GM21786 (cell line): ENCODE measurements around the gene OPN1MW.
"Not testable (repeated sequence)": the region's sequence is repeated elsewhere in the genome, so short reads cannot be mapped to it uniquely, and the experiment has no call there.

ENCODE experiments used
- ATAC-seq: cut with Tn5 transposase; IDR thresholded peaks from one replicate; pipeline ENCODE4 v1.9.1; 2021; ENCODE audit not compliant: unreplicated experiment

Gene OPN1MW

DNA sequence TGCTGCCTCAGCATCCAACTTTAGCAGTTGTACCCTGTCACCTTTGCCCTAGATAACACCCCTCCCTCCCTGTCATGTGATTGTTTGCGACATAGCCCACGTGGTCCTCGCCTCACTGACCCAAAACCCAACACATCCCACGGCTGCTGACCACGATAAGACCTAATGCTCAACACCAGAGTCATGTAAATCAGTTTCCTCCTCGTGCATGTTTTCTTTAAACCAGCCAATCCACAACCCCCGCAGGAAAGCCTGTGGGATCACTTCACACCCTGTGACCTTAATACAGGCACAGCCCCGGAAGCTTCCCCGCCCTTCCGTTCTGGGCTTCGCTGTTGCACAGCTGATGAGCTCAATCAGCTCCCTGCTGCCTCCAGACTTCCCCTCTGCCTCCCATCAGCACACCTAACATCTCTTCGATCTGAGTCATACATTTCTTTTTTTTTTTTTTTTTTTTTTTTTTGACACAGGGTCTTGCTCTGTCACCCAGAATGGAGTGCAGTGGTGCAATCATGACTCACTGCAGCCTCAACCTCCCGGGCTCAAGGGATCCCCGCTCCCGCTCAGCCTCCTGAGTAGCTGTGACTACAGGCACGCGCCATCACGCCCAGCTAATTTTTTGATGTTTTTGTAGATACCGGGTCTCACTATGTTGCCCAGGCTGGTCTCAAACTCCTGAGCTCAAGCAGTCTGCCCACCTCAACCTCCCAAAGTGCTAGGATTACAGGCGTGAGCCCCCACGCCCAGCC lies 27.4 kb downstream of the OPN1MW start:
- not testable (repeated sequence) for ATAC-seq

GRCh38 chrX:154211057-154211456 lies 28.7 kb downstream of the OPN1MW start:
- not testable (repeated sequence) for ATAC-seq

DNA sequence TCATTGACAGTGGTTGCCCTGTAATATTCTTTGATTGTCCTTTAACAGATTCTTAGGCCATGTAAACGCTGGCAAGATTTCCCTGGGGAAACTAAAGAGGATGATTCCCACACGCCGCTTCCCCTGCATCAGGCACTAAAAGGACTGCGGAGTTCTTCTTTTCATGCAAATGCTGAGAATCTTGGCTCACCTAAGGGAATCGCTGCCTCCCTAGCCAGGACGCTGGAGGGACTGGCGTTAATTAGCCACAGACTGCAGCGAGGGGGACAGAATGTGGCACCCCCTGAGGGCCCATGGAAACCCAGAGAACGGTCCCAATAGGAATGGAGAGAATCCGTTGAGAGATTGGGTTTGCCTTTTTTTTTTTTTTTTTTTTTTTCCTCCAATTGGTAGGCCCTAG lies 29.1 kb downstream of the OPN1MW start:
- ATAC-seq, result not testable (repeated sequence)

- not testable (repeated sequence) for ATAC-seq
These were observed 37.1 kb downstream of the OPN1MW start, which contains the start of gene OPN1MW2 for GRCh38 chrX:154219456-154219855. Gene OPN1MW2, plus strand, starts transcription at chrX:154219756. Its CDS starts 60 bp downstream, at chrX:154219816.

- not testable (repeated sequence) for ATAC-seq
These were observed 42.9 kb downstream of the OPN1MW start for GRCh38 chrX:154225292-154225691.

GRCh38 chrX:154226706-154227105 lies 44.3 kb downstream of the OPN1MW start:
- ATAC-seq, result not testable (repeated sequence)

GRCh38 chrX:154231443-154231842 lies 49.0 kb downstream of the OPN1MW start:
- not testable (repeated sequence) for ATAC-seq

DNA sequence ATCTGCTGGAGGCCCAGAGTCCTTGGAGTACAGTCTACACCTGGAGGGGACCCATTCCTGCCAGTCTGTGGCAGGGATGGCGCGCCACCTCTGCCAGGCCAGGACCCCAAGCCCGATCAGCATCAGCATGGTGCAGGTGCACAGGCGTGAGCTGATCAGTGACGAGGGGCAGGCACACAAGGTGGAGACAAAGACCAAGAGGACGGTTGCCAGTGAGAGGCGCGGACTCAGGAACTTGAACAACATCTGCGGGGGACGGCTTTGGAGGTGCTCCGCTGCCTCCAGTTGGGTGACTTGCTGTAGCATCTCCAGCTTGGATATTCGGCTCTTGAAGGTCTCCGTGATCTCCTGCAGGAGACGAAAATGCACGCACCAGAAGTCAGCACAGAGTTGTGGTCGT lies 51.2 kb downstream of the OPN1MW start:
- not testable (repeated sequence) for ATAC-seq

DNA sequence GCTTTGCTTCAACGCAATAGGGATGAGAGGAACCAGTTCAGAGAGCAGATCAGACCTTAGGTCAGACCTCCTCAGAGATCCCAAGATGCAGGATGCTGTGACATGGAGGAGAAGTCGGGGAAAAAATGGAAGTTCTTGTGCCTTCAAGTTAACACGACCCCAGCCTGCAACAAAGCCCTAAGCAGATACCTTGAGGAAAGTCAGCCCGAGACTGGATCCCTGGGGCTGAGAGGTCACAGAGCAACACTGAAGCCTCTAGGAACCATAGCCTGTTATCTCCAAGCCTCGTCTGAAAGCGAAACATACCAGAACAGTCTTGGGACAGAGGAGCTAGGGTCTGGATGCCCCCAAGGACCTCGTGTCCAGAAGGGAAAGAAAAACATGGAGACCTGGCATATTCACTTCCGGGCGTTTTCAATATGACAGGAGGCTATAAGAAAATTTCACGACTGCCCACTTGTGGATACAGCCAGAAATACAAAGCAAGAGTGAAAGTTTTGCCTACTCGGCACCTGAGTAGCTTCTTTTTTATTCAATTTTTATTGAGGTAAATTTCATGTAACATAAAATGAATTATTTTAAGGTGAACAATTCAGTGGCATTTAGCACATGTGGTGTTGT lies 56.7 kb downstream of the OPN1MW start:
- not testable (repeated sequence) for ATAC-seq

DNA sequence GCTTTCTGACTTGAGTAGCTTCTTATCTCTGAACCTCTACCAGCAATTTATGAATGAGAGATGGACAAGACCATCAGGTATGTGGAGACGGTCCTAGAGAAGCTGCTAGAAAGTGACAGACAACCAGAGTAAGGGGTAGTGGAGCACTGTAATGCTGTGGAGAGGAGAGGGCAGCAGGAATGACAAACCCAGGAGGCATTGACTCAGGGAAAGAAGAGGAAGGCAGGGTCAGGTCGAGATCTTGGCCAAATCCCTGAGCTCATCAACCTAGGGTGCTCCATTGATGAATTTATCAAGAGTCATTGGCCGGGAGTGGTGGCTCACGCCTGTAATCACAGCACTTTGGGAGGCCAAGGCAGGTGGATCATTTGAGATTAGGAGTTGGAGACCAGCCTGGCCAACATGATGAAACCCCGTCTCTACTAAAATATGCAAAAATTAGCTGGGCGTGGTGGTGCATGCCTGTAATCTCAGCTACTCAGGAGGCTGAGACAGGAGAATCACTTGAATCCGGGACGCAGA lies 57.6 kb downstream of the OPN1MW start:
- ATAC-seq, result not testable (repeated sequence)
